G401 (cell line): ENCODE results near the gene PCDHGB6. TPM values are rescaled to one million over a fixed set of nuclear protein-coding genes. Genes with fewer than 3 reads are reported as not detected.
"Not testable (repeated sequence)": the region's sequence is repeated elsewhere in the genome, so short reads cannot be mapped to it uniquely, and the experiment has no call there.

Experiments
- DNase-seq: peaks from one replicate; pipeline ENCODE4 v3.0.0-alpha.2; 2015; ENCODE audit warnings: low spot score
- in situ Hi-C: cut with HindIII; loops from 2 replicates; pipeline ENCODE4 v1.10.0; 2016; ENCODE audit warnings: low sequenced_read_pairs, mixed read lengths
- total RNA-seq: library from RNA; depleted of rRNA; stranded (reverse); fragments of >200 nt; shearing (Covaris generic); gene quantifications from 2 replicates; pipeline ENCODE4 v1.2.3, GENCODE V29; 2014

Gene PCDHGB6
- total RNA-seq, 1 experiment from 2014 or later: not detected

- DNase-seq, in situ Hi-C loops: not testable (repeated sequence)
These were observed 20.1 kb upstream of the PCDHGB6 start, which contains the start of gene PCDHGB4 for GRCh38 chr5:141387557-141388311. PCDHGB4 (plus strand) TSS chr5:141387698; CDS start chr5:141387885, 187 bp downstream.

GRCh38 chr5:141388661-141389060, 19.2 kb upstream of the PCDHGB6 start:
- no peak for DNase-seq
- in situ Hi-C loops: no loop called here

- DNase-seq: no peak
These were observed 18.4 kb upstream of the PCDHGB6 start for GRCh38 chr5:141389153-141390042.

GRCh38 chr5:141392429-141393198, 15.2 kb upstream of the PCDHGB6 start, which contains the start of gene PCDHGA8:
PCDHGA8 (plus strand) TSS chr5:141392633; CDS start chr5:141392814, 181 bp downstream.
- in situ Hi-C loops: no loop called here
- DNase-seq: no peak

More at GRCh38 chr5:141389153-141390042, 18.4 kb upstream of the PCDHGB6 start:
- in situ Hi-C loops: no loop called here

- no peak for DNase-seq
- in situ Hi-C loops: no loop called here
These were observed 14.6 kb upstream of the PCDHGB6 start for GRCh38 chr5:141393267-141393666.

GRCh38 chr5:141394401-141395187, 13.2 kb upstream of the PCDHGB6 start:
- DNase-seq, in situ Hi-C loops: not testable (repeated sequence)

- peak; percentile 5 for DNase-seq
- in situ Hi-C loops: not testable (repeated sequence)
These were observed 9.9 kb upstream of the PCDHGB6 start, which contains the start of gene PCDHGB5 for GRCh38 chr5:141397756-141398551. PCDHGB5 (plus strand) TSS chr5:141397947; CDS start chr5:141398128, 181 bp downstream.

GRCh38 chr5:141398608-141399007, 9.2 kb upstream of the PCDHGB6 start:
- in situ Hi-C loops: no loop called here

GRCh38 chr5:141399555-141400258, 8.1 kb upstream of the PCDHGB6 start:
- DNase-seq: no peak
- in situ Hi-C loops: no loop called here

More at GRCh38 chr5:141398608-141399007, 9.2 kb upstream of the PCDHGB6 start:
- no peak for DNase-seq

- DNase-seq: peak; percentile 37
- in situ Hi-C loops: no loop called here
These were observed 5.1 kb upstream of the PCDHGB6 start, which contains the start of gene PCDHGA9 for GRCh38 chr5:141402553-141403243. PCDHGA9 (plus strand) TSS chr5:141402778; CDS start chr5:141402953, 175 bp downstream.

GRCh38 chr5:141403387-141403786, 4.4 kb upstream of the PCDHGB6 start:
- in situ Hi-C loops: no loop called here
- no peak for DNase-seq

- in situ Hi-C loops: no loop called here
- no peak for DNase-seq
These were observed 1.9 kb downstream of the PCDHGB6 start for GRCh38 chr5:141409598-141410306.

GRCh38 chr5:141411575-141411974, 3.8 kb downstream of the PCDHGB6 start:
- in situ Hi-C loops: no loop called here

GRCh38 chr5:141412854-141413539, 5.2 kb downstream of the PCDHGB6 start, which contains the start of gene PCDHGA10:
PCDHGA10 (plus strand) TSS chr5:141412987; CDS start chr5:141413176, 189 bp downstream.
- in situ Hi-C loops: no loop called here
- DNase-seq: peak; percentile 36

More at GRCh38 chr5:141411575-141411974, 3.8 kb downstream of the PCDHGB6 start:
- no peak for DNase-seq

GRCh38 chr5:141413540-141414069, 5.8 kb downstream of the PCDHGB6 start:
- in situ Hi-C loops: no loop called here
- DNase-seq: no peak
